Fibroblast of peridontal ligament (primary cell): ENCODE results near the gene SPPL2B.
"Not testable (repeated sequence)": the region's sequence is repeated elsewhere in the genome, so short reads cannot be mapped to it uniquely, and the experiment has no call there.

Experiments
- DNase-seq: peaks from one replicate; pipeline ENCODE4 v3.0.0-alpha.2; 2010; ENCODE audit errors: extremely low read depth

The SPPL2B gene

DNA sequence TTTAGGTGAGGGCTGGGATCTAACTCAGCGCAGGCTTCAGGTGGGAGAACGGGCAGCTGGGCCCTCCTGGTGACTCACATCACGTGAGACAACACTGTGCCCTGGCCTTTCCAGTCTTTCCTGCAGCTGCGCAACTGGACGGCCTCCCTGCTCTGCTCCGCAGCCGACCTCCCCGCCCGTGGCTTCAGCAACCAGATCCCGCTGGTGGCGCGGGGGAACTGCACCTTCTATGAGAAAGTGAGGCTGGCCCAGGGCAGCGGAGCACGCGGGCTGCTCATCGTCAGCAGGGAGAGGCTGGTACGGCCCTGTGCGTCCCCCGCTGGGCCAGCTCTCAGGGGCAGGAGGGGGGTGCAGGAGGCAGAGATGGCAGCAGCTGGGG lies 8.8 kb downstream of the SPPL2B start:
- DNase-seq, result no peak

DNA sequence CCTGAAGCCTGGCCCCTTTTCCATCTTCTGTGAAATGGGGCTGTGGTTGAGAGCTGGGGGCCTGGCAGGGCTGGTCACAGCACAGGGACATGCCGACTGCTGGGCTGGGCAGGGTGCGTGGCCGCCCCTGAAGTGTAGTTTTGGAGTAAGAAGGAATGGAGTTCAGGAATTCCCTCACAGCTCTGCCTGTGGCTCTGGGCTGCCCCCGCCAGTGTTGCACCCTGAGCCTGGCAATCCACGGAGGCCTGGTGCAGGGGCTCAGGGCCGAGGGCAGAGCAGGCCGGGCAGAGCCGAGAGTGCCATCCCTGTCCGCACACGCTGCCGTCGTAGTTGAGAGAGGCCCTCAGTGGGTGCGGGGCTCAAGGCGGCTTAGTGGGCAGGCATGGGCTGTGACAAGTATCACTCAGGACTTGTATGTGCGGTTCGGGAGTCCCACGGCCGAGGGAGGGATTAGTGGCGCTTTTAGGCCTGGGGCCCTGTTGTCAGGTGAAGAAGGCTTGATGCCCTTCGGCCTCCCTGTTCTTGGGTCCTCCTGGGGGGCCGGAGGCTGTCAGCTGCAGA lies 9.7 kb downstream of the SPPL2B start:
- DNase-seq, result no peak

DNA sequence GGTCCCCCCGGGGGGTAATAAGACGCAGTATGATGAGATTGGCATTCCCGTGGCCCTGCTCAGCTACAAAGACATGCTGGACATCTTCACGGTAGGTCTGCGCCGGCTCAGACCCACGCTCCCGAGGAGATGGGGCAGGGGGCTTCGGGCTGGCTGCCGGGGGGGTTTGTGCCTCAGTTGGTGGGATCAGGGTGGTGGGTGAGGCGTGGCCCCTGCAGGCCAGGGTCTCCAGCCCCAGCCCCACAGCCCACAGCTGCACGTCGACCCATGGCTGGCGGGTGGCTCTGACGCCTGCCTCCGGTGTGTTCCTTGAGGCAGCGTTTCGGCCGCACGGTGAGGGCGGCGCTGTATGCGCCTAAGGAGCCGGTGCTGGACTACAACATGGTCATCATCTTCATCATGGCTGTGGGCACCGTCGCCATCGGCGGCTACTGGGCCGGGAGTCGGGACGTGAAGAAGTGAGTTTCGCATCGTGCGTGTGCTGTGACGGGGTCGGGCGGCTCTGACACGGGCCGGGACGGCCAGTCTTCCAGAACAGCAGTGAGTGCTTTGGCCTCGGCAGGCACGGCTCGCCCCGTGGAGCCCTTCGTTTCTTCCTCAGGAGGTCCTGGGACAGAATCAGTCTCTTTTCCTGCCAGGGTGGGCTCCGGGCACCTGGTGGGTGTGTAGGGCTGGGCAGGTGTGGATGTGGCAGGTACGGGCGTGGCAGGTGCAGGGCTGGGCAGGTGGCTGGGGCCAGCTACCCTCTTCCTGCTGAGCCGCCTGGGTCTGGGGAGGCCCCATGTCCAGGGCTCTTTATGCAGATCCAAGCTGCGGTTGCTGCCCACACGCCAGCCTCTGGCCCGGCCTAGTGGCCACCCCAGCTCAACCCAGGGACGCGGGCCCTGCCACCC lies 10.5 kb downstream of the SPPL2B start:
- DNase-seq, result no peak

DNA sequence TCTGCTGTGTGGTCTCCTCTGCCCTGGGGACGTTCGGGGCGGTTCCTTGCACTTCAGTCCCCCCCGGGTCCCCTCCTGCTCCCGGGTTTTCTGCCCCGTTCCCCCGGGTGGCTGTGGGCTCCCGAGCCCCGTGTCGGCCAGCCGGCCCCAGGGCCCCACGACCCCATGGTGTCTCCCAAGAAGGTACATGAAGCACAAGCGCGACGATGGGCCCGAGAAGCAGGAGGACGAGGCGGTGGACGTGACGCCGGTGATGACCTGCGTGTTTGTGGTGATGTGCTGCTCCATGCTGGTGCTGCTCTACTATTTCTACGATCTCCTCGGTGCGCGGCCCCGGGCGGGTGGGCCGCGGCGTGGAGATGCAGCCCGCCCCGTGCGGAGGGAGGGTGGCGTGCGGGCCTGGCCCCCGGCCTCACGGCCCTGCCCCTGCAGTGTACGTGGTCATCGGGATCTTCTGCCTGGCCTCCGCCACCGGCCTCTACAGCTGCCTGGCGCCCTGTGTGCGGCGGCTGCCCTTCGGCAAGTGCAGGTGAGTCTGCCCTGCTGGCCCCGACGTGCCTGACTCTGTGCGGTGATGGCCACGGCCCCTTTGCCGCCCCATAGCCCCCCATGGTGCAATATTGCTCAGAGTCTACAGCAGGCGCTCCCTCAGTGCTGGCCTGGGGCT lies 11.3 kb downstream of the SPPL2B start:
- DNase-seq, result no peak

DNA sequence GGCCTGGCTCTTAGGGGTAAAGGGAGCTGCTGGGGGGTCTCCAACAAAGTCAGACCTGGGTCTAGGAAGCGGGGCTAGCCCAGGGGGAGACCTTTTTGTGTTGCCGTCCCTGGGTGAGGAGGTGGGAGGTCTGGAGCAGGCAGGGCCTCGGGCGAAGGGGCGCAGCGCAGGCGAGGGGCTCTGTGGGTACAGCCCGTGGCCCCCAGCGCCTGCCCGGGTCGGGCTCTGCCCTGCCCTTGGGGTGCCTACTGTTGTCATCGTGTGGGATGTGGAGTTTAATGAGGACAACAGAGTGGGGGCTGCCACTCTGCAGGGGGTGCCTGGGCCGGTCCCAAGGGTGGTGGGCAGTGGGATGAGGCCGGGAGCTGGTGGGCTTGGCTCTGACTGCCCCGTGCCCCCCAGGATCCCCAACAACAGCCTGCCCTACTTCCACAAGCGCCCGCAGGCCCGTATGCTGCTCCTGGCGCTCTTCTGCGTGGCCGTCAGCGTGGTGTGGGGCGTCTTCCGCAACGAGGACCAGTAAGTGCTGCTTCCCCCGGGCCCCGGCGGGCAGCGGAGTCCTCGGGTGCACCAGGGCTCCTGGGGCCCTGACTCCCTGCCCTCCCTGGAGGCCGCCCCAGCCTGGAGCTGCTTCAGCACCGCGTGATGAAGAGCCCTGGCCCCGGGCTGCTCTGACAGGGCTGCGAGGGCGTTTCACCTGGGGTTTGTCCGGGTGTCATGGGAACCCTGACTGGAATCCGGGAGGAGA lies 12.2 kb downstream of the SPPL2B start:
- no peak for DNase-seq

DNA sequence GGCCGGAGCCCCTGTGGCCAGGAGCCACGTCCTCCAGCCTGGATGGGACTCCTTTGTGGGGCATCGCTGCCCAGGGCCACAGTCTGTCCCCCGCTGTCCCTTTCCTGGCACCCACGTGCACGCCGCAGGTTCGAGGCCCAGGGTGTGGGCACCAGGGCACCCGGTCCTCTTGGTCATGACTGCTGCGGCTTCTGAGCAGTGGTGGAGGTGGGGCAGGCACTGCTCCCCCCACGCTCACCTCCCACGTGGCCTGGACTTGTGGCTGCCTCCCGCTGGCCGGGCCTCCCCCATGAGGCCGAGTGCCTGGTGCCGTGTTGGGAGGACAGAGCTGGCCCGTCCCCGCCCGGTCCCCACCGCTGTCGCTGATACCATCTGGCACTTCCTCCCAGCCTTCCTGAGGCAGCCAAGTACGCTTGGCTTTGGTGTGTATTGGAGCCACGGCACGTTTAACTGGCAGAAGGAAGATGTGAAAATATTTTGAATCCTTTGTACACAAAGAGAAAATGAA lies 12.8 kb downstream of the SPPL2B start:
- DNase-seq, result no peak

DNA sequence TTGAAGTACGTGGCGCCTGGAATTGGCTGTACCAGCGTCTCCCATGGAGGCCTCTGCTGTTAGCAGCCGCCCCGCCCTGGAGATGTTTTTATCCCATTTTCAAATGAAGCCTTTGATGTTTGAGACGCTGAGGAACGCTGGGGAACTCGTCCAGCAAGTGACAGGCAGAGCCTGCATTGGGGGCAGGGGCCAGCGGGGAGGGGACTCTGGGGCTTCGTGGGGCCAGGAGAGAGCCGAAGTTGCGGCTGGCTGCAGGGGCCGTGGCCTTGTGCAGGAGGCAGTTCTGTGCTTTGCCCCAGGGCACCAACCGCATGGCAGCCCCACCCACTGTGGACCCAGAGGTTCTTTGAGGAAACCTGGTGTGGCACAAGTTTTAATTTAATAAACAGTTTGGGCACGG lies 13.5 kb downstream of the SPPL2B start:
- DNase-seq, result no peak

DNA sequence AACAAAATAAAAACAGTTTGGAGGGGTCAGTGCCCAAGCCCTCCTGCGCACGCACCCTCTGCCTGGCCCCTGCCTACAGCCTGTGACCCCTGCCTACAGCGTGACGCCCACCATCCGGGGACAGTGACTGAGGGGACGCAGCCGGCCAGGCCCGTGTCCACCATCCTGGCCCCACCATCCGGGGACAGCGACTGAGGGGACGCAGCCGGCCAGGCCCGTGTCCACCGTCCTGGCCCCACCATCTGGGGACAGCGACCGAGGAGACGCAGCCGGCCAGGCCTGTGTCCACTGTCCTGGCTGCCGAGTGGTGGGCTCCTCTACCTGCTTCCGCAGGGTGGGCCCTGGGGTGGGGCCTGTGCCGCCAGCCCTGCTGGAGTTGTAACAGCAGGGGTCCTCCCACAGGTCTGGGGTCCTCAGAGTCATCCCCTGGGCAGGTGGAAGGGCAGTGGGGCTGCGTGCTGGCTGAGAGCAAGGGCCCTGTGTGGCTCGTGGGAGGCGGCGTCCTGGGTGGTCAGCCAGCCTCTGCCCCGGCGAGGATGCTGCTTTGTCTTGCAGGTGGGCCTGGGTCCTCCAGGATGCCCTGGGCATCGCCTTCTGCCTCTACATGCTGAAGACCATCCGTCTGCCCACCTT lies 14.3 kb downstream of the SPPL2B start:
- no peak for DNase-seq

DNA sequence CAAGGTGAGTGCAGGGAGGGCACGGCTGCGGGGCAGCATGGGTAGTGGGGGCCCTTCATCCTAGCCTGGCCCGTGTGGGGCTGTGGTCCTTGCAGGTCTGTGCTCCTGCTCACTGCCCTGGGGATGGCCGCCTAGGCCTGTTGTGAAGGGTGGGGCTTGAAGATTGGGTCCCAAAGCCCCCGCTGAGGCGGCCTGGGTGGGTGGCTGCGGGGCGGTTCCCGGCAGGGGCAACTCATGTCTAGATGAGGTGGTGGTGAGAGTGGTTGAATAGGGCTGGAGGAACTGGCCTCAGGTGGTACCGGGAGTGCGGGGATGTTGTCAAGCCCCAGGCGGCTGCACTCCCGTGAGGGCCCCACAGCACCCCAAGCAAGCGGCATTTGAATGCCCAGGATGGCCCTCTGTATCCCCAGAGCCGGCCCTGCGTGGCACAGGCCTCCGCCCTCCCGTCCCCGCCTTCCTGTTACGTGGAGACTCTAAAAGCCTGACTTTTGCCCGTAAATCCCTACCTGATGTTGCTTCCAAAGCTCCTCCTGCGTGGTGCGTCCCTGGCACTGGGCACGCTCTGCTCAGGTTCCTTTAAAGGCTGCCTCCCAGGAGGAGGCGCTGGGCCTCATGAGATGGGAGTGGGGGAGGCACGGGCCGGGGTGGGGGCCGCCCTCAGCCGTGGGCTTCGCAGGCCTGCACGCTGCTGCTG lies 15.0 kb downstream of the SPPL2B start:
- DNase-seq, result no peak

DNA sequence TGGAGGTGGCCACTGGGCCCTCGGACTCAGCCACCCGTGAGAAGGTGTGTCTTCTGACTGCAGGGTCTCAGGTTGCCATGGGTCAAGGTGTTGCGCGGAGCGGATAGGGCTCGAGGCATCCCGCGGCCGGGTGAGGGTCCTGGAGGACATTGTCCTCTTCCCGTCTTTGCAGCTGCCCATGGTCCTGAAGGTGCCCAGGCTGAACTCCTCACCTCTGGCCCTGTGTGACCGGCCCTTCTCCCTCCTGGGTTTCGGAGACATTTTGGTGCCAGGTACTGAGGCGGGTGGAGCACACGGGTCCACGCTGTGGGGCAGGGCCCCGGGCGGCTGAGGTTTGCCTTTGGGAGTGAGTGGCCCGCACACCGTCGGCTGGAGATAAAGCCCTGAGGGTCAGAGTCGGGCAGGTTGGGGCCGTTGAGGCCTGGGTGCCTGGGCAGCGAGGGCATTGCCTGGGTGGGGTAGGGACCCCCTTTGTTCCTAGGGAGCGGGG lies 15.9 kb downstream of the SPPL2B start:
- DNase-seq, result no peak

DNA sequence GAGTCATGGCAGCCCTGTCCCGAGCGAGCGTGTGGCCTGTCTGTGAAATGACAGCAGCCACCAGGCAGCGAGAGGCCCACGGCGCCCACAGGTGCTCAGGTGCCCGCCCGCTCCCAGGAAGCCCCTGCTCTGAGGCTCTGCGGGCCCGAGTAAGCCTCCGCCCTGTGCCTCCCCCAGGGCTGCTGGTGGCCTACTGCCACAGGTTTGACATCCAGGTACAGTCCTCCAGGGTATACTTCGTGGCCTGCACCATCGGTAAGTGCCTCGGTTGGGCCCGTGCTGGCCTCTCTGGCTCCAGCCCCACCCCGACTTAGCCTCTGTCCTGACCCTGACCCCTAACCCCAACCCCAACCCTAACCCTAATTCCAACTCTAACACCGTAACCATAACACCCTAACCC lies 16.6 kb downstream of the SPPL2B start:
- DNase-seq, result no peak

DNA sequence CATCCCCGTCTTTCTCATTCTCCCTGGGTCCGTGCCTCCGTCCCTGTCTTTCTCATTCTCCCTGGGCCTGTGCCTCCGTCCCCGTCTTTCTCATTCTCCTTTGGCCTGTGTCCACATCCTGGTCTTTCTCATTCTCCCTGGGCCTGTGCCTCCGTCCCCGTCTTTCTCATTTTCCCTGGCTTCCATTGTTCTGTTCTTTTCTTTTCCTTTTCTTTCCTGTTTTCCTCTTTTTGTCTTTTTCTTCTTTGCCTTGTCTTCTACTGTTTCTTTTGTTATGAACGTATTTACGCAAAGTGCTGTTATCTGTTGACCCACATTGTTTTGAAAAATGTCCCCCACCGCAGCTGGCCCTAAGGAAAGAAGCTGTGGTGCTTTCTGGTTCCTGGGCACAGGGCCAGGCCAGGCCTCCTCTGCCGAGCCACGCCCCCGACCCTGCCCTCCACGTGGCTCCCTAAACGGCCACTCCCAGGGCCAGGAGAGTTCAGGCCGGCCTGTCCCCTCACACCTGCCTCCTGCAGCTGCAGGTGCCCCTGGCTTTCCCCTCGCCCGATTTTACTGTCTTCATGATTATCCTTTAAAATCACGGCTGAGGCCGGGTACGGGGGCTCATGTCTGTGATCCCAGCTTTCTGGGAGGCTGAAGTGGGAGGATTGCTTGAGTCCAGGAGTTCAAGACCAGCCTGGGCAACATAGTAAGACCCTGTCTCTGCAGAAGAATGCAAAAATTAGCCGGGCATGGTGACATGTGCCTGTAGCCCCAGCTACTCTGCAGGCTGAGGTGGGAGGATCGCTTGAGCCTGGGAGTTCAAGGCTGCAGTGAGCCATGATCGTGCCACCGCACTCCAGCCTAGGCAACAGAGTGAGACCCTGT lies 17.5 kb downstream of the SPPL2B start:
- DNase-seq, result no peak

DNA sequence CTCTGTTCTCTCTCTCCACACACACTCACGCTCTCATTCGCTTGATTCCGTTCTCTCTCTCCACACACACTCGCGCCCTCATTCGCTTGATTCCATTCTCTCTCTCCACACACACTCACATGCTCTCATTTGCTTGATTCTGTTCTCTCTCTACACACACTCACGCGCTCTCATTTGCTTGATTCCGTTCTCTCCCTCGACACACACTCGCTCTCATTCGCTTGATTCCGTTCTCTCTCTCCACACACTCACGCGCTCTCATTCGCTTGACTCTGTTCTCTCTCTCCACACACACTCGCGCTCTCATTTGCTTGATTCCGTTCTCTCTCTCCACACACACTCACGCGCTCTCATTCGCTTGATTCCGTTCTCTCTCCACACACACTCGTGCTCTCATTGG lies 21.3 kb downstream of the SPPL2B start:
- not testable (repeated sequence) for DNase-seq

DNA sequence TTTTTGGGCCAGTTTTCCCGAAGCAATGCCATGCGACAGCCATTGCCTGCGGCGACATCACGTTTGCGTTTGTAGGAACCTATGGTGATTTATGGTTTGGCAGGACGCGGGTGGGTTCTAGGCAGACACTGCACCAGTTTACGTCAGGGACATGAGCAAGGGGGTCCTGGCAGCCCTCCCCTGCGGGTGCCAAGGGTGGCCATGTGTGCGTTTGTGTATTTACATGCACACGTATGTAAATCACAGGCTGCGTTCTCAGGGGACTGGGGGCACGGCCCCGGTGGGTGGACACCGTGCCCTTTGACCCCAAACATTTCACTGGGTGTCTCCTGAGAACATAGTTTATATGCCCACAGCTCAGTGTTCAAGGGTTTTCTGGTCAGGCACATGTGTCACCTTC lies 22.2 kb downstream of the SPPL2B start:
- DNase-seq, result no peak

DNA sequence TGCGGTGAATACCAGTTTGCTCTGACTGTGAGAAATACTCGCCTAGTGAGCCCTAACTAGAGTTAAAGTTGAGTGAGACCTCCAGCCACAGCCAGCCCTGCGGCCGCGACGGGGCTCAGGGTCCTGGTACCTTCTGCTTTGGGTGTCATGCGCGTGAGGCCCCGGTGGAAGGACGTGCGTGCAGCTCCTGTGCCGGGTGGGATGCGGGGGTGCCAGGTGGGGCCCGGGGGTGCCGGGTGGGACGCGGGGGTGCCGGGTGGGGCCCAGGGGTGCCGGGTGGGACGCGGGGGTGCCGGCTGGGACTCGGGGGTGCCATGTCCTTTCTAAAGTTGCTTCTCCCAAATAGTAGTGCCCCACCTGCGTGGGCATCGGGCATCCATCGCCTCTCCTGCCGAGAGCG lies 23.1 kb downstream of the SPPL2B start:
- no peak for DNase-seq

DNA sequence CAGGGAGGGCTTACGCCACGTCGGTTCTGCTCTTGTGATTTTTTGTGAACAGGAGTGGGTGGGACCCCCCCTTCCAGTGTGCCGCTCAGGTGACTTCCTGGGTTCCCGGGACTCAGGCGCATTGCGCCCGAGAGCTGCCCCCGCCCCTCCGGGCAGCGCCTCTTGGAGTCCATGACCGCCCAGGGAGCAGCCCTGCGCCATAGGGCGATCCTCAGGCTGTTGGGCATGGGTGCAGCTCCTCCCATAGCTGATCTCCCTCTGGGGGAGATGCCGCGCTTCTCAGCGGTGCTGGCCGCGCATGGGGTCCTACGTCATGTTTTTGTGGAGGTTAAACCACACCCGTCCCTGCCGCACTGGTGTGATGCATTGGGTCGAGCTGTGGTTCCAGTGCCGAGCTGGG lies 23.6 kb downstream of the SPPL2B start:
- no peak for DNase-seq

DNA sequence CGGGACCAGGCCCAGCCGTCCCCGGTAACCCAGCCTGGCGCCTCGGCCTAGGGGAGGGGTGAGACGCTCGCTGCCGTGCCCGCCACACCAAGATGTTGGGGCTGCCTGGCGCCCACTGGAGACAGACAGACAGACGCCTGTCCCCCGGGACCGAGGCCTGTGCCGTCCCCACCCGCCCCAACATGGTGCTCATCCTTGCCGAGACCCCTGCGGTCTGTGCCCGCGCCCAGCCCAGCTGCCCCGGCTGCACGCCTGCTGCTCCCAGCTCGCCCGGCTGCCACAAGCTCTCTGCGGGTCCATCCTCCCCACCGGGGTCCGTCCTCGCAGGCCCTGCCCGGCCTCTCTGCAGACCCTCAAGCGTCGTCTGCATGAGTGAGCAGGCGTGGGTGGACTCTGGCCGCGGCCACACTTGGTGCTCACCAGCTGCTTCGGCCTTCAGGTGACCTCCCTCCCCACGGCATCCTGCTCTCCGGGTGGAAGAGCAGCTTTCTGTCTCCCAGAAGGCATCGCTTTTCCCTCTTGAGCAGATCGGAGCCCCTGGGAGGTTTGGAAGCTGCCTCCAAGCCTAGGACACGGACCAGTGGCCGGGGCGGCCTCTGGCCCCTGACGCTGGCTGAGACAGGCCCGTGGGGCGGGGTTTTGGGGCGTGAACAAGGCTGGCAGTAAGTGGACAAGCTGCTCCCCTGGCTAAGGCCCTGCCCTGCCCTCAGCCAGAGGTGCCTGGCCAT lies 24.8 kb downstream of the SPPL2B start:
- no peak for DNase-seq

DNA sequence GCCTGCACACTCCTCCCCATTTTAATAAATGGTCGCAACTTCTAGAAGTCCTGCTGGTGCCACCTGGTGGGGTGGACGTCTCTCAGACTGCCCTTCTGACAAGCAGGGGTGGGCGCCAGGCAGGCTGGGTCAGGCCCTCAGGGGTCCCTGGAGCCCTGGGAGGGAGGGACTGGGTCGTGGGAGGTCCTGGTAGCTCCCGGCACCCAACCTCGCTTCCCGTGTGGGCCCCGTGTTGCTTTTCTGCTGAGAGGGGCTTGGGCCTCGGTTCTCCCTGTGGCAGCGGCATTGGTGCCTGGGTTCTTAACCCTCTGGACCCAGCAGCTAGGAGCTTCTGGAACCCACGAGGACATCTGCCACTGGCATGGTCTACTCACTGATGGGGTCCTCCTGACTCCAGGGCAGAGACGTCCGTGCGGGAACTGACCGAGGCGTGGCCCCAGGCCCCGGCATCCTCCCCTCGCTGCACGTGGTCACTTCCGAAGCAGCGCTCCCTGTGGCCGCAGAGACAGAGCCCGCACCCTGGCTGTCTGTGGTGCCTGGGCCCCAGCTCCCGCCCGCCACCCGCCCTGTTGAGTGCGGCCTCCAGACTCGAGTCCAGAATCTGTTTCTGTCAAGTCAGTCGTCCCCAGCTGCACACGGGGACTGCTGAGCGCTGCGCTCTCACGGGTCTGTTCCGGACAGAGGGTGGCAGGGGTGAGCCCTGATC lies 25.6 kb downstream of the SPPL2B start:
- no peak for DNase-seq

DNA sequence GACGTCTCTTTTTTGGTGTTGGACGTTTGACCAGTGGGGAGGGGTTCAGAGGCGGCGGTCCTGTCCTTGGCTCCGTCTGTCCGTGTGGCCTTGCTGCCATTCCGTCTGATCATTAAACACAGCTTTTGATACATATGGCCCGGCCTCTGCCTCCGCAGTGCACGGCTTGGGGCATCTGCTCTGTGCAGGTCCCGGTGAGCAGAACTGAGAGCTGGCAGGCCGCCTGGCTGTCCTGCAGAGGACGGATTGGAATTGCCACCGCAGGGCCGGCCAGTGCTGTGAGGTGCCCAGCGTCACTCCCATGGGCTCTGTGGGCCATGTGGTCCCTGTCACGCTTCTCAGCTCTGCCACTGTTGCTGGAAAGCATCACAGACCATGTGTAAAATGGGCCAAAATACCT lies 26.2 kb downstream of the SPPL2B start:
- no peak for DNase-seq
